SK-N-SH treated with all-trans-retinoic acid at 6 μM for 48 hours (cell line): ENCODE results near the gene KIF7.

ENCODE experiments used
- ATAC-seq: fragments of 200-7000 bp; cut with Tn5 transposase; 3 replicates; pipeline ENCODE4 v1.9.1; 2020; ENCODE audit warnings: mild to moderate bottlenecking, moderate library complexity
- ARNTL ChIP-seq: fragments of 450-650 bp; formaldehyde crosslinking; IDR thresholded peaks from 2 replicates; pipeline ENCODE4 v1.5.0; 2020; ENCODE audit warnings: low read depth, mild to moderate bottlenecking, moderate library complexity, borderline replicate concordance
- BACH2 ChIP-seq: fragments of 250-450 bp; sonication (Bioruptor Pico); IDR thresholded peaks from 2 replicates; pipeline ENCODE4 v1.9.0; 2021; ENCODE audit warnings: mild to moderate bottlenecking, borderline replicate concordance
- CREB5 ChIP-seq: fragments of 250-450 bp; sonication (Bioruptor Pico); IDR thresholded peaks from 2 replicates; pipeline ENCODE4 v1.5.1; 2020; ENCODE audit warnings: low read depth, mild to moderate bottlenecking, moderate library complexity
- CSDC2 ChIP-seq: fragments of 250-450 bp; sonication (Bioruptor Pico); IDR thresholded peaks from 2 replicates; pipeline ENCODE4 v1.5.0; 2020; ENCODE audit warnings: mild to moderate bottlenecking, moderate library complexity
- CSRNP3 ChIP-seq: fragments of 250-450 bp; sonication (Bioruptor Pico); IDR thresholded peaks from 2 replicates; pipeline ENCODE4 v1.5.1; 2021; ENCODE audit warnings: mild to moderate bottlenecking, moderate library complexity
- GLIS3 ChIP-seq: fragments of 250-450 bp; sonication (Bioruptor Pico); IDR thresholded peaks from 2 replicates; pipeline ENCODE4 v1.5.0; 2020; ENCODE audit warnings: mild to moderate bottlenecking, moderate library complexity
- ISL1 ChIP-seq: fragments of 250-450 bp; sonication (Bioruptor Pico); IDR thresholded peaks from 2 replicates; pipeline ENCODE4 v2.1.2; 2022; ENCODE audit warnings: mild to moderate bottlenecking, moderate library complexity
- OSR1 ChIP-seq: fragments of 250-450 bp; sonication (Bioruptor Pico); IDR thresholded peaks from 2 replicates; pipeline ENCODE4 v1.8.0; 2022; ENCODE audit warnings: moderate library complexity, mild to moderate bottlenecking, inconsistent platforms
- PATZ1 ChIP-seq: fragments of 250-450 bp; sonication (Bioruptor Pico); IDR thresholded peaks from 2 replicates; pipeline ENCODE4 v1.8.0; 2020; ENCODE audit warnings: mild to moderate bottlenecking, moderate library complexity, borderline replicate concordance
- POU6F1 ChIP-seq: fragments of 250-450 bp; sonication (Bioruptor Pico); IDR thresholded peaks from 2 replicates; pipeline ENCODE4 v1.8.0; 2021; ENCODE audit warnings: low read depth, mild to moderate bottlenecking, moderate library complexity, borderline replicate concordance
- PPARA ChIP-seq: fragments of 250-450 bp; sonication (Bioruptor Pico); IDR thresholded peaks from 2 replicates; pipeline ENCODE4 v1.5.0; 2020; ENCODE audit warnings: mild to moderate bottlenecking, borderline replicate concordance
- RARB ChIP-seq: fragments of 250-450 bp; sonication (Bioruptor Pico); IDR thresholded peaks from 2 replicates; pipeline ENCODE4 v1.8.0; 2021; ENCODE audit warnings: mild to moderate bottlenecking, moderate library complexity
- SNAI2 ChIP-seq: fragments of 250-450 bp; sonication (Bioruptor Pico); IDR thresholded peaks from 2 replicates; pipeline ENCODE4 v1.5.0; 2020; ENCODE audit warnings: mild to moderate bottlenecking, moderate library complexity
- TCF4 ChIP-seq: fragments of 250-450 bp; sonication (Bioruptor Pico); IDR thresholded peaks from 2 replicates; pipeline ENCODE4 v1.8.0; 2021; ENCODE audit warnings: mild to moderate bottlenecking, moderate library complexity, borderline replicate concordance
- TOX ChIP-seq: fragments of 250-450 bp; sonication (Bioruptor Pico); IDR thresholded peaks from 2 replicates; pipeline ENCODE4 v1.8.0; 2021; ENCODE audit warnings: mild to moderate bottlenecking, moderate library complexity, borderline replicate concordance
- TSHZ2 ChIP-seq: fragments of 250-450 bp; sonication (Bioruptor Pico); IDR thresholded peaks from 2 replicates; pipeline ENCODE4 v1.5.0; 2020; ENCODE audit warnings: mild to moderate bottlenecking, moderate library complexity
- ZC3H10 ChIP-seq: fragments of 250-450 bp; sonication (Bioruptor Pico); IDR thresholded peaks from 2 replicates; pipeline ENCODE4 v1.5.1; 2021; ENCODE audit warnings: mild to moderate bottlenecking, moderate library complexity
- ZFP3 ChIP-seq: fragments of 250-450 bp; sonication (Bioruptor Pico); IDR thresholded peaks from 2 replicates; pipeline ENCODE4 v1.5.0; 2020; ENCODE audit warnings: mild to moderate bottlenecking, moderate library complexity
- ZFP30 ChIP-seq: fragments of 450-650 bp; formaldehyde crosslinking; IDR thresholded peaks from 2 replicates; pipeline ENCODE4 v1.5.0; 2022; ENCODE audit warnings: mild to moderate bottlenecking, moderate library complexity
- ZNF8 ChIP-seq: fragments of 450-650 bp; formaldehyde crosslinking; IDR thresholded peaks from 2 replicates; pipeline ENCODE4 v1.5.0; 2020; ENCODE audit warnings: mild to moderate bottlenecking, moderate library complexity

KIF7 gene

GRCh38 chr15:89677381-89677780, 22.1 kb upstream of the KIF7 start:
- TF ChIP-seq TOX (CRISPR knock-in tag) (no peak), ISL1 (CRISPR knock-in tag) (no peak), ZFP30 (no peak), PATZ1 (CRISPR knock-in tag) (no peak), CSDC2 (CRISPR knock-in tag) (no peak), ZFP3 (no peak), PPARA (no peak), TCF4 (CRISPR knock-in tag) (no peak), RARB (CRISPR knock-in tag) (no peak), GLIS3 (no peak), OSR1 (no peak), BACH2 (CRISPR knock-in tag) (no peak), ZNF8 (CRISPR knock-in tag) (no peak), POU6F1 (no peak), TSHZ2 (CRISPR knock-in tag) (no peak), ZC3H10 (CRISPR knock-in tag) (no peak), ARNTL (CRISPR knock-in tag) (no peak), CREB5 (no peak), SNAI2 (no peak), CSRNP3 (CRISPR knock-in tag) (no peak)
- no peak for ATAC-seq

- ATAC-seq: no peak
Measured at GRCh38 chr15:89675606-89676005, 20.3 kb upstream of the KIF7 start.

More at GRCh38 chr15:89675606-89676005, 20.3 kb upstream of the KIF7 start:
- no peak for TF ChIP-seq RARB (CRISPR knock-in tag)
- TF ChIP-seq CSDC2 (CRISPR knock-in tag): no peak
- no peak for TF ChIP-seq PATZ1 (CRISPR knock-in tag)
- no peak for TF ChIP-seq OSR1
